COLO829 (cell line): ENCODE data around the gene TOMM70.

ENCODE experiments used
- DNase-seq: peaks from one replicate; pipeline ENCODE4 v3.0.0; 2012; ENCODE audit warnings: low spot score

Gene TOMM70

GRCh38 chr3:100325827-100326226 lies 75.1 kb downstream of the TOMM70 start:
- no peak for DNase-seq

DNA sequence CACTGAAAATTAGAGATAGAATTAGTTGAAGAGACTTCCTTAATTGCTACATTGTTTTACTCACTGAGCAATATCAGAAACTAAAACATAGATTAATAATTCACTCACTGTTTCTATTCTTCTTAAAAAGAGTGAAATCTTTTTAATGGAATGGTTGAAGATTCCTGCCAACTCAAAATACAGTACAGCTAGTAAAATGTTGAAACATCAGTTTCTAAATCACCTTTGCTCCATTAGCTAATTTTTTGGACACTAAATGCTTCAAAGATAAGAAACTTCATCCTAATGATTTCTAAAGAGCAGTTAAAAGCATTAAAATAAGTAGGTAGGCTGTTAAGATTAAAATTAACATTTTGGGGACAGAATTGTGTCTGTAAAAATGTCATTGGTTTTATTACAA lies 76.8 kb downstream of the TOMM70 start:
- no peak for DNase-seq

DNA sequence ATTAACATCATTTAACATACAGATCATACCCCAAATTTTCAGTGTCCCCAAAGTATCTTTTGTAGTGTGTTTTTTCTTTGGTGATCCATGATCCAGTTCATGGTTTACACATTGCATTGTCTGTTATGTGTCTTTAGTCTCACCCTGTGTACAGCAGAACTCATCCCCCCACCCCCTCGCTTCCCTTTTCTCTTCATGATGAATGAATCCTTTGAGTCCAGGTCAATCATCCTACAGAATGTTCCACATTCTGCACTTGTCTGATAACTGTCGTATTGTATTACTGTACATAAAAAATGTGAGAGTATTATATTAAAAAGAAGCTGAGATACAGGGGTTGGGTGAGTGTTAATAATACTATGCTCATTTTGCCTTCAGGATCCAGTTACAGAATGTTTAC lies 80.9 kb downstream of the TOMM70 start:
- peak; percentile 86 for DNase-seq

GRCh38 chr3:100317912-100318311 lies 83.0 kb downstream of the TOMM70 start:
- DNase-seq = no peak

DNA sequence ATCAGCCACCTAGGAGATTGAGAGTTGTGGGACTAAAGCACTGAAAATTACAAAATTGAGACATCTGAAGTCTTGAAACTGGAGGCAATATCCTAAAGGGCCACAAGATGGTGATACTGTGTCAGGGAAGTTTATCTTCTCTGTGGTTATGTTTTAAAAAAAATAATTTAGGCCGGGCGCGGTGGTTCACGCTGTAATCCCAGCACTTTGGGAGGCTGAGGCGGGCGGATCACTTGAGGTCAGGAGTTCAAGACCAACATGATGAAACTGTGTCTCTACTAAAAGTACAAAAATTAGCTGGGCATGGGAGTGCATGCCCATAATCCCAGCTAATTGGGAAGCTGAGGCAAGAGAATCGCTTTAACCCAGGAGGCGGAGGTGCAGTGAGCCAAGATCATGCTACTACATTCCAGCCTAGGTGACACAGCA lies 84.2 kb downstream of the TOMM70 start:
- peak; percentile 54 for DNase-seq
